Choroid plexus epithelial cell (primary cell): Measurements from ENCODE around the gene HPDL.

Experiments used
- DNase-seq: peaks from one replicate; pipeline ENCODE4 v3.0.0-alpha.2; 2010; ENCODE audit warnings: low read depth
- H3K4me3 ChIP-seq: 2 replicates; pipeline ENCODE4 v1.5.1; 2011; ENCODE audit warnings: low read depth, mild to moderate bottlenecking, control low read depth, low read length, moderate library complexity
- CTCF ChIP-seq: conservative IDR thresholded peaks from 2 replicates; pipeline ENCODE4 v1.5.1; 2011; ENCODE audit warnings: low read depth, mild to moderate bottlenecking, control low read depth, inconsistent platforms, low read length, moderate library complexity

HPDL gene

GRCh38 chr1:45325851-45326506, 716 bp upstream of the HPDL start:
- peak; percentile 11 for DNase-seq
- H3K4me3 ChIP-seq = no peak overlapping the region
- TF ChIP-seq CTCF = no peak

GRCh38 chr1:45327644-45328515, 1.2 kb downstream of the HPDL start:
- no peak for TF ChIP-seq CTCF
- no peak overlapping the region for H3K4me3 ChIP-seq
- DNase-seq = no peak

- TF ChIP-seq CTCF = no peak
- no peak overlapping the region for H3K4me3 ChIP-seq
- no peak for DNase-seq
Measured at GRCh38 chr1:45328680-45329079, 2.0 kb downstream of the HPDL start.

- no peak overlapping the region for H3K4me3 ChIP-seq
- no peak for DNase-seq
- no peak for TF ChIP-seq CTCF
Measured at GRCh38 chr1:45329445-45329844, 2.8 kb downstream of the HPDL start.

GRCh38 chr1:45331436-45332345, 5.0 kb downstream of the HPDL start:
- no peak for TF ChIP-seq CTCF
- H3K4me3 ChIP-seq = no peak overlapping the region

GRCh38 chr1:45332346-45332720, 5.6 kb downstream of the HPDL start:
- TF ChIP-seq CTCF = no peak
- no peak overlapping the region for H3K4me3 ChIP-seq
- no peak for DNase-seq

More at GRCh38 chr1:45331436-45332345, 5.0 kb downstream of the HPDL start:
- no peak for DNase-seq
